Kidney glomerular epithelial cell (primary cell): ENCODE results near the gene FBXL16.

Experiments
- DNase-seq: peaks from one replicate; lab custom pipeline; 2025; lab: John Stamatoyannopoulos, UW

Gene FBXL16

DNA sequence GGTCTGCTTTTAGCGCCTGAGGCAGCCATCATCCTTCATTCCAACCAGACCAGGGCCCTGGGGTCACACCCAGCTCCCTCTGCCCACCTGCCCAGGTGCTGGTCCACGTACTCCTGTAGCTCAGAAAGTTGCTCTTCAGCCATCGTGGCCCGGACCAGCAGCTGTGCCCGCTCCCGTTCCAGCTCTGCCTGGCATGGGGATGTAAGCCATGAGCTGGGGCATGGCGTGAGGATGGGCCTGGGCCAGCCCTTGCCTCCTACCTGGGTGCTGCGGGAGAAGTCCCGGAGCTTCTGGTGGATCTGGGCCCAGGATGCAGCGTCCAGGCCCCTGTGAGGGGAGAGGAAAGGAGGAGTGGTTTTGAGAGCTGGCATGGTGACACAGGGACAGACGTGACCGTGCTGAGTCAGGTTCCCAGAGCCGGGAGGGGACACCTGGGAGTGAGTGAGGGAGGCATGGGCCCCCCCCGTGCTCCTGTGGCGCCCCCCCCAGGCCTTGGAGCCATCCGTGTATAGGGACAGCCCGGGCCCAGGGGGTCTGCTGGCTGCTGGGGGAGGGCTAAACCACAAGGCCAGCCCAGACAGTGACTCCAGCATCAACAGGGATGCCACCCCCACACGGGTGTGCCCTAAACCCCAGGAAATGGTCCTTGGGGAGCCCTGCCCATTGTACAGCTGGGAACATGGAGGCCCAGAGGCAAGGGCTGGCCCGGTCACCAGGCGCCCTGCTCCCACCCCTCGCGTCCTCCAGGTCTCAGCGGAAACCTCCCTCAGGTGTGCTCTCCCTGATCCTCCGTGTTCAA is 17.4 kb upstream of the FBXL16 start:
- DNase-seq: no peak

DNA sequence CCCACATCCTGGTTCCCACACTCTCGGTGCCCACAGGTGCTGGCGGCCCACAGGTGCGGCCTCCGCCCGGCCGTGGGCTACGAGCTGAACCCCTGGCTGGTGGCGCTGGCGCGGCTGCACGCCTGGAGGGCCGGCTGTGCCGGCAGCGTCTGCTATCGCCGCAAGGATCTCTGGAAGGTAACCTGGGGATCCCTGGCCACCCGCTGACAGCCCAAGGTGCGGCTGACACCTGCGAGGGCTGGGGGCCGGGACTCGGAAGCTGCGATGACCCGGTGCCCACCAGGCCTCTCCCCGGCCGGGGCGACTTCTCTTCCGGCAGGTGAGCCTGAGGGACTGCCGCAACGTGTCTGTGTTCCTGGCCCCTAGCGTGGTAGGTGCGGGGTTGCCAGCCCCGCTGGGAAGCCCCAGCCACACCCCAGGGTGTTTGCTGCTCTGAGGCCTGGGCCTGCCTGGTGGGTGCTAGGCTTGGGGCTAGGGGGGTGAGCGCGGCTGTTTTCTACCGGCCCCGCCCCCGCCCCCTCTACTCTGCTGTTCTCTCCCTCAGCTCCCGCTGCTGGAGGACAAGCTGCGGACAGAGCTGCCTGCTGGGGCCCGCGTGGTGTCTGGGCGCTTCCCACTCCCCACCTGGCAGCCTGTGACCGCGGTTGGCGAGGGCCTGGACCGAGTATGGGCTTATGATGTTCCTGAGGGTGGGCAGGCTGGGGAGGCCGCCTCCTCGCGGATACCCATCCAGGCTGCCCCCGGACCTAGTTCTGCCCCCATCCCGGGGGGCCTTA is 16.4 kb upstream of the FBXL16 start:
- DNase-seq: no peak

DNA sequence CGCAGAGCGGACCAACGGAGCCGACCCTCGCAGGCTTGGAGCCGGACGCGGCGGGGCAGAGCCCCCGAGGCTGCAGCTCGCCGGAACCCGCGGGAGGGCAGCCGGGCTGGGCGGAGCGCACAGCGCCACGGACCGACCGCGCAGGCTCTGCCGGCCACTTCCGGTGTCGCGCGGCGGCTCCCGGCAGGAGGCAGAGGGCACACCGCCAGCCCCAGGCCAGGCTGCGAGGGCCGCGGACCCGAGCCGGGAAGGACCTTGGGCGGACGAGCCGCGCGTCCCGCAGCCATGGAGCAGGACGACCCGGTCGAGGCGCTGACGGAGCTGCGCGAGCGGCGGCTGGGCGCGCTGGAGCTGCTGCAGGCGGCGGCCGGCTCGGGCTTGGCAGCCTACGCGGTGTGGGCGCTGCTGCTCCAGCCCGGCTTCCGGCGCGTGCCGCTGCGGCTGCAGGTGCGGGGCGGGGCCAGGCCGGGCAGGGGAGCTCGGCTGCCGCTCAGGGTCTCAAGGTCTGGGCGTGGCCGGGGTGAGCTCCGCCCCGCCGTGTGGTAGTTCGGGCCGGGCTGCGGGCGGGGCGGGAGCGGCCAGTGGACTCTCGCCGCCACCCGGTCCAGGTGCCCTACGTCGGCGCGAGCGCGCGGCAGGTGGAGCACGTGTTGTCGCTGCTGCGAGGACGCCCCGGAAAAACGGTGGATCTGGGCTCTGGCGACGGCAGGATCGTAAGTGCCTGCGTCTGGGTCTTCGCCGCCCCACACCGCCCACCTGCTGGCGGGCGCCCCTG is 15.6 kb upstream of the FBXL16 start, which contains the start of gene ANTKMT:
TSS of gene ANTKMT (plus strand) at position 157 of the 775 bp plus-strand sequence. CDS start at position 286, 129 bp downstream.
- peak; percentile 46 for DNase-seq

DNA sequence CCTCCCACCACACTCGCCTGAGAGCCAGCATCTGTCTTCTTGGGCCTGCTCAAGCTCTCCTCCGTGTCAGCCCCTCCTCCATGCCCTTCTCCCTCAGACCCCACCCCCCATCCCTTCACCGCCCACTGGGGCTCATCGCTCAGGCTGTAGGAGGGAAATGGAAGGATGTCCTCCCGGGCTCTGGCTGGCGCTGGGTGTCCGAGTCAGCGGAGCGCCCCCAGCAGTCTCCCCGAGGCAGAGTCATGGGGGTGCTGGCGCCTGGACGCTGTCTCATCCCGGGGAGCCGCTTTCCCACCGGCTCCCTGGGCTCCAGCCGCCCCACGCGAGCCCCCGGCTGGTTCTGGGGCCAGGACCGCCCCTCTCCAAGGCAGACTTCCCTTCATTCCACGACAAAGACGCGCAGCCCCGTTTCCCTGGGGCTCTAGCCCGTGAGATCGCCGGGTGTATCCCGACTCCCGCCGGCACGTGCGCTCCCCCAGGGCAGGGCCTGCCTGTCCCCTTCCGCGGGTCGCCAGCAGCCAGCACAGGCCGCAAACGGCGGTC is 14.9 kb upstream of the FBXL16 start:
- DNase-seq: peak; percentile 47

DNA sequence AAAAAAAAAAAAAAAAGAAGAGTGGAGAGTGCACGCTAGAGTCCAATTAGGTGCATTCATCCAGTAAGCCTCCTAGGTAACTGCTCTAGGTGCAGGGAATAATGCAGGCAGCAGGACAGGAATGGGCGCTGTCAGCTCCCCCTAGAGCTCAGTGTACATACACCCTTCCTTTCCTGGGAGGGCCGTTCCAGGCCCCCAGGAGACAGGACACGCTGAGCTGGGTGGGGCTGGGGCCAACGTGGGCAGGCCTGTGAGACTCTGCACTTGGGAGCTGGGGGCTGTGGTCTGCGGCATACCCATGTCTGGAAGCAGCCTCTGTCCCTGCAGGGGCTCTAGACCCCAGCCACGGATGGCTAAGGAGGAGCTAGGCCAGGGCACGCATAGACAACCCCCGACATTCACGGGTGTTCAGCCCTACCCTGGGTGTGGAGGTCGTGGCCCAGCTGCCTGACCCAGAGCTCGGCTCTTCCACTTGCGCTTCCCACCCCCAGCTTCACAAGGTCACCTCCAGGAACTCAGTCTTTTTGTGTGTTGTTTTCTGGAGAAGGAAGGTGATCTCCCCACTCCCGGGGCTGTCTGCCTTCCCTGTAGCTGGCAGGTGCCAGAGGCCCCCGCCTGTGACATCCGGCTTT is 14.3 kb upstream of the FBXL16 start:
- DNase-seq: no peak

DNA sequence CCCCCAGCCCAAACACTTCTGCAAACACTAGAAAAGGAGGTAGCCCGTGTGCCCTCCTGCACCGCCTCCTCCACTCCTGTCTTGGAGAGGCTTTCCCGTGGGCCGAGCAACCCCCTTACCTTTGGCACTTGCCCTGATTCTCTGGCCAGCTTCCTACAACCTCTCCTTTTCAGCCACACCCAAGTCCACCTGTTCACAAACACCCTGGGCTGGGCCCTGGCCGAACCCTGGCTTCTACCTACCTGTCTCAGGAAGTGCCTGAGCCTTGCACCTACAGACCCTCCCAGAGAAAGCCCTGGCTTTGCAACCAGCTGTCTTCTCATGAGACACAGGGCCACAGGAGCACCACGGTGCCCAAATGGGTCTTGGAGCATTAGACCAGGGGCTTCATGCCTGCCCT is 13.3 kb upstream of the FBXL16 start:
- no peak for DNase-seq

DNA sequence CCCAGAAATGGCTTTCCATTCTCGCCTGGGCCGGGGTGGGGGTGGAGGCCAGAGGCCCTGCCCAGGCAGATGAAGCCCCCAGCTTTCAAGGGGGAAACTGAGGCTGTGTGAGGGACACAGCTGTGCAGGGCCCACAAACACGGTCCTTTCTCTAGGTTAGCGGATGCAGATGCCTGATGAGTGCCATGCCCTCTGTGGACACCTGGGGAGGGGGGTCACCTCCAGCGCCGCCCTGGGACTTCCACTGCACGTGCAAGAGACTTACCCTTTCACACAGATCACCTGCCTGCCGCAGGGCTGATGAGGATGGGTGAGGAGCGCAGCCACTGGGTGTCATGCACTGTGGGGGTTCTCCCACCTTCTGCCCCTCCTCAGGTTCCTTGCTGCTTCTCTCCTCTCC is 12.8 kb upstream of the FBXL16 start:
- DNase-seq: no peak

DNA sequence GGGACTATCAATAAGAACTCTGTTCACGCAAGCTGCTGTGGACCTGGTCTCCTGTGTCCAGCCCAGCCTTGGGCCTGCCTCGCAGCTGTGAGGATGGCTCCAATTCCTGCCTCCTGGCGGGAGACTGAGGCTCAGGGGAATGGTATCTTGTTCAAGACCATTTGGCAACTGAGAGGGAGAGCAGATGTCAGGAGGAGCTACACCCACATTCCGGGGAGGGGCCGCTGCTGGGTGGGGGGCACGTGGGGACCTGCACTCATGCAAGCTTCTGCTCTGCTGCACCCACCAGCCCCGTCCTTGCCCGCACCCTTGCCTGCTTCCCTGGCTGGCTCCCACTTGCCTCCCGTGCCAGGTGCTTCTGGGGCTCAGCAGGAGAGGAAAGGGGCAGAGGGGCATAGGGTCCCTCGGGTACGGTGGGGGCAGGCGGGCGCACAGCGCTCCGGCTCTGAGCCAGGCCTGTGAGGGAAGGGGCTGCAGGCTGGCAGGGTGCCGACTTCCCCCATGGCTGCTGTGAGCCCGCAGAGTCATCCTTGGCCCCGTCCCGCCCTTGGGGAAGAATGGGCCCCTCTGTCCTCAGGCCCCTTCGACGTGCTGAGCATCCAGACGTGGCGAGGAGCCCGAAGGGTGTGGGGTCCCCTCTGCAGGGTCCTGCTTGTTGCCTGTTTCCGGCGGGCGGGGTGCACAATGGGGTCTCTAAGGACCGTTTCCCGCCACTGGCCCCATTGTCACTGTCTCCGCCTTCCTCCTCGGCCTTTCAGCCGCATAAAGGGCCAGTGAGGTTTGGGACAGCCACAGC is 12.0 kb upstream of the FBXL16 start:
- no peak for DNase-seq

DNA sequence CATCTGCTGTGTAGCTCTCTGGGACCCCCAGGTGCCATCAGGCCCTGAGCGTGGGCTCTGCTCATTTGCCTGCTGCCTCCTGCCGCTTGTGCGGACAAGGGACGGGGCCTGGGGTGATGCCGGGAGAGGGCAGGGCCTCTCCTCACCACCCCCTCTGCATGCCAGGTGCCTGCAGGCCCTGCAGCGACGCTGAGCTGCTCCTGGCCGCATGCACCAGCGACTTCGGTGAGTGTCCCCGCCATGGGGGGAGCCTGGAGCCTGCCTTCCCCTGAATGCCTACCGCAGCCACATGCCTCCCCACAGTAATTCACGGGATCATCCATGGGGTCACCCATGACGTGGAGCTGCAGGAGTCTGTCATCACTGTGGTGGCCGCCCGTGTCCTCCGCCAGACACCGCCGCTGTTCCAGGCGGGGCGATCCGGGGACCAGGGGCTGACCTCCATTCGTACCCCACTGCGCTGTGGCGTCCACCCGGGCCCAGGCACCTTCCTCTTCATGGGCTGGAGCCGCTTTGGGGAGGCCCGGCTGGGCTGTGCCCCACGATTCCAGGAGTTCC is 11.2 kb upstream of the FBXL16 start:
- no peak for DNase-seq

DNA sequence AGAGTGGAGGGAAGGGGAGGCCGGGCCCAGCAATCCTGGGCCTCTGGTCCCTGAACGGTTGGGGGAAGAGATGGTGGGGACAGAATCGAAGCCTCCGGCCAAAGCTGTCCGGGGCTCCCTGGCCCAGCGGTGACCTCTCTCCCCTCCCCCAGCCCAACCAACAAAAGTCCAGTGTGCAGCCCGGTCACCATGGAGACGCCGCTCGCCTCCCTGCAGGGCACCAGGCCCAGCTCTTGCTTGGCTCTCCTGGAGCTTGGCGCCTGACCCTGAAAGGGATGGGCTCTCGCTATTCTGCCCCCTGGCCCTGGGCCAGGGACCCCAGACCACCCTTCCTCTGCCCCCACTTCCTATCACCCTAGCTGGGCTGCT is 10.6 kb upstream of the FBXL16 start:
- no peak for DNase-seq

DNA sequence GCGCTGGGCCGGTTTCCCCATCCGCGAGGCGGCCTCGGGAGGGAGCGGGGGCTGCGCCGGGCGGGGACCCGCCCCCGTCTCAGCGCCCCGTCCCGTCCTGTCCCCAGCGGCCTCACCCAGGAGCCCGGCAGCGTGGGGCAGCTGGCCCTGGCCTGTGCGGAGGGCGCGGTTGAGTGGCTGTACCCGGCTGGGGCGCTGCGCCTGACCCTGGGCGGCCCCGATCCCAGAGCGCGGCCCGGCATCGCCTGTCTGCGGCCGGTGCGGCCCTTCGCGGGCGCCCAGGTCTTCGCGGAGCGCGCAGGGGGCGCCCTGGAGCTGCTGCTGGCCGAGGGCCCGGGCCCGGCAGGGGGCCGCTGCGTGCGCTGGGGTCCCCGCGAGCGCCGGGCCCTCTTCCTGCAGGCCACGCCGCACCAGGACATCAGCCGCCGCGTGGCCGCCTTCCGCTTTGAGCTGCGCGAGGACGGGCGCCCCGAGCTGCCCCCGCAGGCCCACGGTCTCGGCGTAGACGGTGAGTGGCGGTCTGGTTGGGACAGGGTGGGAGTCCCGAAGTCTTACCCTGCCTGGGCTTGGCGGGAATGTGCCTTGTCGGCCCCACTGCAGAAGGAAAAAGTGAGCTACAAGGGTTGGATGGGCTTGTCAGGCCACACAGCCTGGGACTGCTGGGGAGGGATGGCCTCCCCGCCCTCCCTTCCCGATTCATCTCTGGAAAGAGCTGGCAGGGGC is 10.0 kb upstream of the FBXL16 start:
- no peak for DNase-seq

DNA sequence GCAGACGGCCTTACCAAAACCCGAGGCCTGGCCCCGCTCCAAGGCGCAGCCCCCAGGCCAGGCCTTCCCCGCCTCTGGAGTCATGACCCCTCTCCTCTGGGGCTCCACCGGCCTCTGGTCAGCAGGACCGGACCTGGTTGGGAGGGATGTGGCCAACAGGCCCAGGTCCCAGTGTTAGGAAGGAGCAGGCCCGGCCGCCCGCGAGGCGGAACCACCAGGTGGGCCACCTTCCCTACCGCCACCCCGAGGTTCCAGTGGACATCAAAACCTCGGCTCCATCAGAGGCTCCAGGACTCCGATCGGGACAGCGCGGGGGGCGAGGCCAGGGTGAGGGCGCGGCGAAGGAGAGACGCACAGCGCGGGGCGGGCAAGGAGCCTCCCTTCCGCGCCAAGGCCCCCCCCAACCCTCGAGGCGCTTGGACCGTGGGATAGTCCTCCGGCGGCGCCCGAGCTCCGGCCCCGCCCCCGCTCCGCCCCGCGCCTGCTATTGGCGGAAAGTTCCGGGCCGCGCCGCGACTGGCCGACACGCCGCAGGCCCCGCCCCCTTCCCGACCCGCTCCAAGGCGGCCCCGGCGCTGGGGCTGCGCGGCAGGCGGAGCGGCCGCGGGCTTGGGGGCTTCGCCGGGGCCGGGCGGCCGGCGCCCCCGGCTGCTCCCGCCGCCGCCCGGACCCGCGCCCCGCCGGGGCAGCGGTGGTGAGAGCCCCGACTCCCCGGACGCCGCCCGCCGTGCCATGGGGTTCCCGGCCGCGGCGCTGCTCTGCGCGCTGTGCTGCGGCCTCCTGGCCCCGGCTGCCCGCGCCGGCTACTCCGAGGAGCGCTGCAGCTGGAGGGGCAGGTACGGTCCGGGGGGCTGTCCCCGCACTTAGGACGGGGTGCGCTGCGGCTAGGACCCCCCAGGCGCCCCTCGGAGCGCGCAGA is 9.2 kb upstream of the FBXL16 start, which contains the start of gene METRN:
TSS of gene METRN (plus strand) at position 561 of the 919 bp plus-strand sequence. CDS start at position 733, 172 bp downstream.
- DNase-seq: peak; percentile 73

DNA sequence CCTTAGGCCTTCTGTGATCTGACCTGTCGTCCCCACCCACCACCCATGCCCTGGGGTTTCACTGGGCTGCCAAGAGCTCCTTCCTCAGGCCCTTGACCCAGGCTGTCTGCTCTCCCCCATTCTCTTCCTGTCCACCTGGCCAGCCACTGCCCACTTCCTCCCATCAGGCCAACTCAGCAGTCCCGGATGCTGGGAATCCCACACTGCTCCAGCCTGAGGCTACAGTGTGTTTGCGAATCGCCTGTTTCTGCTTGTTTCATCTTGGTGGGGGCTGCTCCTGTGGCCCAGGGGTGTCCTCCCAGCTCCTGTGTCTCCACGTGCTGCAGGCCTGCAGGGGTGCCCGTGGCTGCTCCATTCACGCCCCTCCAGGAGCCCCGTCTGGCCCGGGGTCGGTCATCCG is 8.5 kb upstream of the FBXL16 start:
- no peak for DNase-seq

DNA sequence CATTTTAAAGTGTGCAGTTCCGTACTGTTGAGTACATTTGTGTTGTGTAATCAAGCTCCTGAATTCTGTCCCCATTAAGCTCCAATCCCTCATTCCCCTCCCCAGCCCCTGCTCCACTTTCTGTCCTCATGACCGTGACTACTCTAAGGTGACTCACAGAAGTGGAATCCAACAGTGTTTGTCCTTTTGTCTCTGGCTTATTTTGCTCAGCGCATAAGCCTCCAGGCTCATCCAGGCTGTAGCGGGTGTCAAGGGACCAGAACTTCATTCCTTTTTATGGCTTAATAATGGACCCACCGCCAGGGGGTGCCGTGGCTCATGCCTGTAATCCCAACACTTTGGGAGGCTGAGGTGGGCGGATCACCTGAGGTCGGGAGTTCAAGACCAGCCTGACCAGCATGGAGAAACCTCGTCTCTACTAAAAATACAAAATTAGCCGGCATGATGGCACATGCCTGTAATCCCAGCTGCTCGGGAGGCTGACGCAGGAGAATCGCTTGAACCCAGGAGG is 7.2 kb upstream of the FBXL16 start:
- peak; percentile 83 for DNase-seq

DNA sequence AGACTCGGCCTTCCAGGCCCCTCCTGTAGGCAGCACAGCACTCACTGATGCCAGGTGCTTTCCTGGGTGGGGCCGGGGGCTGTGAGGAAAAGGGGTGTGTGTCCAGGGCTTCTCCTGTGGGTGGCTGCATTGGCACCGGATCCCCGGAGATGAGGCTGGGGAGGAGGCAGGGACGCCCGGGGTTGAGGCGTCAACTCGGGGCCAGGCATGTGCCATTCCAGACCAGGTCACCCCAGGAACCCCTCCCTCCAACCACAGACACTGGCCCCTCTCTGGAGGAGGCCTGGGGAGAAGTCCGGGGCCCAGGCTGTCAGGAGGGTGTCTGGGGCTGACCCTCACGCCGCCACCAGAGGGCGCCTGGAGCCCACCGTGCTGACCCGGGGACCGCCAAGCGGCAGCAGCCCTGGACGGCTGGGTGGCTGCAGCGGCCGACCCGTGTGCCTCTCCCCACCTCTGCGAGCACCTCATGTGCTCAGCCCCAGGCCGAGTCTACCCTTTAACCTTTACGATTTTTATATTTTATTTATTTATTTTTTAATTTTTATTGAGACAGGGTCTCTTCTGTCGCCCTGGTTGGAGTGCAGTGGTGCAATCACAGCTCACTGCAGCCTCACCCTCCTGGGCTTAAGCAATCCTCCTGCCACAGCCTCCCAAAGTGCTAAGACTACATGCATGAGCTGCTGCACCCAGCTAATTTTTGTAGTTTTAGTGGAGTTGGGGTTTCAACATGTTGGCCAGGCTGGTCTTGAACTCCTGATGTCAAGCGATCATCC is 6.1 kb upstream of the FBXL16 start:
- peak; percentile 56 for DNase-seq

DNA sequence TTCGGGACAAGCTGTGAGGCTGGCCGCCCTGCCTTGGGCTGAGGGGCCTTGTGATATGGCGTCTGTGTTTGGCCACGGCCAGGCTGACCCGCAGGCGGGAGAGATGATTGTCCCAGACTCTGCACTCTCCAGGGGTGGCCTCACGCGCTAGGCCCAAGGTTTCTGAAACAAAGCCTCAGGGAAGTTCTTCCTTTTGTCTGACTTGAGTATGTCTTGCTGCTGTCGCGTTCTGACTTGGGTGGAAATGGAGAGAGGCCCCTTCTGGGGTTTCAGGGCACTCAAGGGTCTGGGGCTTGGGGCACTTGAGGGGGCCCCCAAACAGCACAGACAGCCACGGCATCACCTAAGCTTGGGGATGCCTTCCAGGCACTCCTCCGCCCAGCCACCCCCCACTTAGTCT is 5.5 kb upstream of the FBXL16 start:
- DNase-seq: no peak

DNA sequence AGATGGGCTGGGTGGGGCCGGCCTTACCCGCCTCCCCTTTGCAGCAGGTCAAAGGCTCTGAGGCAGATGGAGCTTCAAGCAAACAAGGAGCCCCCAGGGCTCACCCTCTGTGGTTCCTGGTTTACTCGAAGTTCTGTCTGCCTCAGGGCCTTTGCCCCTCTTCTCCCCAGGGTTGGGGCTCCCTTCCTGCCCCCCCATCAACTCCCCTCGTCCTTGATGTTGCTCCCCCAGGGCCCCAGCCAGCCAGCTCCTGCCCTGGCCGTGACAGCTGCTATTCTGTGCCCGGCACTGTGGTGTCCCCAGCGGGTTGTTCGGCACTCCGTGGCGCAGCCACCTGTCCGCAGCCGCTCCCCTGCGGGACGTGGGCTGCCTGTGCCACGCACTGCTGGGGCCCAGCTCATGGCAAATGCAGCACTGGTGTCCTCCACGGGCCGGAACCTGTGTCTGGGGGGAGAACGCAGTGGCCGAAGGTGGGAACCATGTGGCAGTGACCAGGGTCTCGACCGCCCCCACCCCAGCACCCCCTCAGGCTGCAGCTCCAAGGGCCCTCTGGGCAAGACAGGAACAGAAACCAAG is 5.0 kb upstream of the FBXL16 start:
- no peak for DNase-seq
